Mesendoderm (in vitro differentiated cells): ENCODE measurements around the gene GPBP1L1.

Source experiments
- DNase-seq: peaks from one replicate; pipeline ENCODE4 v3.0.0; 2013
- H2AK5ac ChIP-seq: 2 replicates; pipeline ENCODE4 v1.6.1; 2013; ENCODE audit warnings: low read length, inconsistent platforms
- H2BK120ac ChIP-seq: 2 replicates; pipeline ENCODE4 v1.6.1; 2013; ENCODE audit warnings: low read depth, mild to moderate bottlenecking, low read length, moderate library complexity, mixed read lengths
- H2BK15ac ChIP-seq: replicated peaks from 2 replicates; pipeline ENCODE4 v1.6.1; 2013; ENCODE audit warnings: low read depth, mild to moderate bottlenecking, moderate library complexity
- H2BK5ac ChIP-seq: 2 replicates; pipeline ENCODE4 v1.6.1; 2013; ENCODE audit warnings: low read length, inconsistent platforms
- H3K18ac ChIP-seq: 2 replicates; pipeline ENCODE4 v1.6.1; 2013; ENCODE audit warnings: mild to moderate bottlenecking, low read length, mixed read lengths
- H3K23ac ChIP-seq: one replicate; pipeline ENCODE4 v1.6.1; 2013; ENCODE audit warnings: low read length
- H3K27ac ChIP-seq: 2 replicates; pipeline ENCODE4 v1.5.1; 2013; ENCODE audit warnings: low read depth, mild to moderate bottlenecking, inconsistent platforms, low read length, moderate library complexity
- H3K27me3 ChIP-seq: 2 replicates; pipeline ENCODE4 v1.6.1; 2013; ENCODE audit warnings: low read length, control low read depth, mild to moderate bottlenecking, inconsistent platforms; ENCODE audit not compliant: insufficient read depth, poor library complexity
- H3K36me3 ChIP-seq: 2 replicates; pipeline ENCODE4 v1.6.1; 2013; ENCODE audit warnings: low read length, inconsistent platforms; ENCODE audit not compliant: control insufficient read depth, insufficient read depth
- H3K4ac ChIP-seq: one replicate; pipeline ENCODE4 v1.6.1; 2013; ENCODE audit warnings: low read depth, mild to moderate bottlenecking, low read length, moderate library complexity
- H3K4me1 ChIP-seq: 2 replicates; pipeline ENCODE4 v1.6.1; 2013; ENCODE audit warnings: low read depth, low read length, inconsistent platforms; ENCODE audit not compliant: control insufficient read depth
- H3K4me2 ChIP-seq: 2 replicates; pipeline ENCODE4 v1.6.1; 2013; ENCODE audit warnings: low read length
- H3K4me3 ChIP-seq: 2 replicates; pipeline ENCODE4 v1.5.1; 2013; ENCODE audit warnings: mild to moderate bottlenecking, low read length
- H3K56ac ChIP-seq: one replicate; pipeline ENCODE4 v1.6.1; 2013; ENCODE audit warnings: low read length
- H3K79me1 ChIP-seq: 2 replicates; pipeline ENCODE4 v1.6.1; 2013; ENCODE audit warnings: low read length, inconsistent platforms
- H3K79me2 ChIP-seq: 2 replicates; pipeline ENCODE4 v1.6.1; 2013; ENCODE audit warnings: mild to moderate bottlenecking, low read length; ENCODE audit not compliant: control insufficient read depth, insufficient read depth
- H3K9ac ChIP-seq: 2 replicates; pipeline ENCODE4 v1.6.1; 2013; ENCODE audit warnings: low read length, inconsistent platforms
- H4K5ac ChIP-seq: one replicate; pipeline ENCODE4 v1.6.1; 2013; ENCODE audit warnings: low read length
- H4K8ac ChIP-seq: one replicate; pipeline ENCODE4 v1.6.1; 2013; ENCODE audit warnings: low read depth, mild to moderate bottlenecking, control low read depth, low read length, moderate library complexity
- WGBS: extraction: QIAGEN DNeasy Blood & Tissue Kit; methylation state at CpG from one replicate; pipeline ENCODE4 v1.1.7; 2013; ENCODE audit warnings: low lambda C conversion rate, missing lambda C conversion rate; ENCODE audit not compliant: insufficient coverage; ENCODE audit errors: extremely low coverage; 5-methylcytosine and 5-hydroxymethylcytosine counted together

GPBP1L1 gene

GRCh38 chr1:45658171-45658570, 28.2 kb downstream of the GPBP1L1 start:
- no peak overlapping the region for H4K8ac ChIP-seq
- no peak overlapping the region for H3K4ac ChIP-seq
- H2BK5ac ChIP-seq, result no peak overlapping the region
- H3K23ac ChIP-seq, result no peak overlapping the region
- H3K56ac ChIP-seq, result no peak overlapping the region
- peaks cover 5% of the 10 kb centered on the region for H3K79me1 ChIP-seq
- H2BK15ac ChIP-seq, result no peak overlapping the region
- H4K5ac ChIP-seq, result no peak overlapping the region
- no peak overlapping the region for H3K9ac ChIP-seq
- H3K4me2 ChIP-seq, result no peak overlapping the region
- H3K79me2 ChIP-seq, result peaks cover 13% of the 10 kb centered on the region
- DNase-seq, result no peak
- peaks cover 6% of the 10 kb centered on the region for H3K36me3 ChIP-seq
- no CpG with 5 or more reads among the region's 2 CpGs for WGBS
- no peak overlapping the region for H3K4me3 ChIP-seq
- H2BK120ac ChIP-seq, result no peak overlapping the region
- H3K18ac ChIP-seq, result no peak overlapping the region
- no peak overlapping the region for H2AK5ac ChIP-seq
- no peaks in the 10 kb centered on the region for H3K4me1 ChIP-seq
- H3K27ac ChIP-seq, result no peak overlapping the region
- no peaks in the 10 kb centered on the region for H3K27me3 ChIP-seq

- Histone ChIP-seq H3K56ac (no peak overlapping the region), H4K8ac (no peak overlapping the region), H3K4ac (no peak overlapping the region), H4K5ac (no peak overlapping the region), H3K4me2 (no peak overlapping the region), H3K9ac (no peak overlapping the region), H2BK5ac (no peak overlapping the region), H3K79me2 (peaks cover 3% of the 10 kb centered on the region), H2BK120ac (no peak overlapping the region), H3K18ac (no peak overlapping the region), H3K27me3 (no peaks in the 10 kb centered on the region), H3K27ac (no peak overlapping the region), H3K4me3 (no peak overlapping the region), H3K36me3 (peaks cover 8% of the 10 kb centered on the region), H3K23ac (no peak overlapping the region), H2AK5ac (no peak overlapping the region), H3K4me1 (no peaks in the 10 kb centered on the region), H3K79me1 (peaks cover 3% of the 10 kb centered on the region), H2BK15ac (no peak overlapping the region)
- WGBS, result no CpG with 5 or more reads among the region's 3 CpGs
- no peak for DNase-seq
Measured at GRCh38 chr1:45656573-45657226, 29.6 kb downstream of the GPBP1L1 start.

GRCh38 chr1:45654540-45655280, 31.6 kb downstream of the GPBP1L1 start:
- Histone ChIP-seq H3K79me2 (no peaks in the 10 kb centered on the region), H3K36me3 (peaks cover 6% of the 10 kb centered on the region), H3K9ac (no peak overlapping the region), H3K18ac (no peak overlapping the region), H3K27ac (no peak overlapping the region), H2AK5ac (no peak overlapping the region), H2BK15ac (no peak overlapping the region), H3K4me1 (no peaks in the 10 kb centered on the region), H3K27me3 (no peaks in the 10 kb centered on the region), H2BK5ac (no peak overlapping the region), H3K4me2 (no peak overlapping the region), H3K56ac (no peak overlapping the region), H3K4ac (no peak overlapping the region), H2BK120ac (no peak overlapping the region), H4K8ac (no peak overlapping the region), H3K23ac (no peak overlapping the region), H3K4me3 (no peak overlapping the region), H3K79me1 (peaks cover 7% of the 10 kb centered on the region), H4K5ac (no peak overlapping the region)
- DNase-seq, result no peak
- no CpG with 5 or more reads among the region's 12 CpGs for whole genome bisulfite sequencing

GRCh38 chr1:45647248-45648021, 38.9 kb downstream of the GPBP1L1 start:
- Histone ChIP-seq H3K79me1 (peaks cover 11% of the 10 kb centered on the region), H2AK5ac (no peak overlapping the region), H2BK15ac (no peak overlapping the region), H3K56ac (no peak overlapping the region), H2BK5ac (no peak overlapping the region), H2BK120ac (no peak overlapping the region), H3K79me2 (peaks cover 2% of the 10 kb centered on the region), H3K27ac (no peak overlapping the region), H3K4ac (no peak overlapping the region), H3K36me3 (peaks cover 2% of the 10 kb centered on the region), H3K23ac (no peak overlapping the region), H3K4me3 (no peak overlapping the region), H4K5ac (no peak overlapping the region), H3K4me2 (no peak overlapping the region), H3K4me1 (no peaks in the 10 kb centered on the region), H3K27me3 (no peaks in the 10 kb centered on the region), H3K9ac (no peak overlapping the region), H3K18ac (no peak overlapping the region), H4K8ac (no peak overlapping the region)
- WGBS, result no CpG with 5 or more reads among the region's 9 CpGs
- no peak for DNase-seq

GRCh38 chr1:45644661-45645060, 41.7 kb downstream of the GPBP1L1 start:
- Histone ChIP-seq H3K23ac (no peak overlapping the region), H2BK15ac (no peak overlapping the region), H3K79me1 (peaks cover 6% of the 10 kb centered on the region), H3K4me1 (no peaks in the 10 kb centered on the region), H3K18ac (no peak overlapping the region), H3K36me3 (peaks cover 3% of the 10 kb centered on the region), H3K79me2 (peaks cover 2% of the 10 kb centered on the region), H3K4me3 (no peak overlapping the region), H4K8ac (no peak overlapping the region), H3K27ac (no peak overlapping the region), H2BK120ac (no peak overlapping the region), H2AK5ac (no peak overlapping the region), H3K9ac (no peak overlapping the region), H3K56ac (no peak overlapping the region), H2BK5ac (no peak overlapping the region), H4K5ac (no peak overlapping the region), H3K4ac (no peak overlapping the region), H3K27me3 (no peaks in the 10 kb centered on the region), H3K4me2 (no peak overlapping the region)
- WGBS, result no CpG with 5 or more reads among the region's 2 CpGs
- no peak for DNase-seq
